ENCODE measurements around the gene CPA5.

GRCh38 chr7:130333832-130334231, 10.8 kb upstream of the CPA5 start:
- TF ChIP-seq, protein P1, sequence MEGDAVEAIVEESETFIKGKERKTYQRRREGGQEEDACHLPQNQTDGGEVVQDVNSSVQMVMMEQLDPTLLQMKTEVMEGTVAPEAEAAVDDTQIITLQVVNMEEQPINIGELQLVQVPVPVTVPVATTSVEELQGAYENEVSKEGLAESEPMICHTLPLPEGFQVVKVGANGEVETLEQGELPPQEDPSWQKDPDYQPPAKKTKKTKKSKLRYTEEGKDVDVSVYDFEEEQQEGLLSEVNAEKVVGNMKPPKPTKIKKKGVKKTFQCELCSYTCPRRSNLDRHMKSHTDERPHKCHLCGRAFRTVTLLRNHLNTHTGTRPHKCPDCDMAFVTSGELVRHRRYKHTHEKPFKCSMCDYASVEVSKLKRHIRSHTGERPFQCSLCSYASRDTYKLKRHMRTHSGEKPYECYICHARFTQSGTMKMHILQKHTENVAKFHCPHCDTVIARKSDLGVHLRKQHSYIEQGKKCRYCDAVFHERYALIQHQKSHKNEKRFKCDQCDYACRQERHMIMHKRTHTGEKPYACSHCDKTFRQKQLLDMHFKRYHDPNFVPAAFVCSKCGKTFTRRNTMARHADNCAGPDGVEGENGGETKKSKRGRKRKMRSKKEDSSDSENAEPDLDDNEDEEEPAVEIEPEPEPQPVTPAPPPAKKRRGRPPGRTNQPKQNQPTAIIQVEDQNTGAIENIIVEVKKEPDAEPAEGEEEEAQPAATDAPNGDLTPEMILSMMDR (conservative IDR thresholded peaks at IDR 0.05; ENCODE audit: low read length): no peak
- TF ChIP-seq EZH2phosphoT487 (IDR thresholded peaks at IDR 0.05; ENCODE audit: borderline replicate concordance, low read depth, low read length): no peak

Data from OCI-LY7 (cell line).